K562 (cell line): Measurements from ENCODE around the gene CCR7.

Experiments used
- EGR1 ChIP-seq: fragments of 450-650 bp; conservative IDR thresholded peaks from 2 replicates; pipeline ENCODE4 v1.6.1; 2017; ENCODE audit warnings: mild to moderate bottlenecking
- PCBP1 ChIP-seq: fragments of 200-400 bp; formaldehyde crosslinking; IDR thresholded peaks from 2 replicates; pipeline ENCODE4 v1.6.1; 2018; ENCODE audit warnings: mild to moderate bottlenecking, low read depth, low read length; ENCODE audit not compliant: poor library complexity, severe bottlenecking
- SPI1 ChIP-seq: IDR thresholded peaks from 2 replicates; pipeline ENCODE4 v1.6.1; 2011; ENCODE audit warnings: low read depth, low read length, control low read depth, borderline replicate concordance

- TF ChIP-seq SPI1 (no peak), PCBP1 (no peak), EGR1 (no peak)
These were observed 23.3 kb upstream of the CCR7 start for GRCh38 chr17:40588552-40588951.
